NCI-H2196 (cell line): ENCODE data around the gene C1QL3.

ENCODE experiments used
- DNase-seq: peaks from one replicate; lab custom pipeline; 2025; ENCODE audit not compliant: unreplicated experiment; lab: John Stamatoyannopoulos, UW

The C1QL3 gene

DNA sequence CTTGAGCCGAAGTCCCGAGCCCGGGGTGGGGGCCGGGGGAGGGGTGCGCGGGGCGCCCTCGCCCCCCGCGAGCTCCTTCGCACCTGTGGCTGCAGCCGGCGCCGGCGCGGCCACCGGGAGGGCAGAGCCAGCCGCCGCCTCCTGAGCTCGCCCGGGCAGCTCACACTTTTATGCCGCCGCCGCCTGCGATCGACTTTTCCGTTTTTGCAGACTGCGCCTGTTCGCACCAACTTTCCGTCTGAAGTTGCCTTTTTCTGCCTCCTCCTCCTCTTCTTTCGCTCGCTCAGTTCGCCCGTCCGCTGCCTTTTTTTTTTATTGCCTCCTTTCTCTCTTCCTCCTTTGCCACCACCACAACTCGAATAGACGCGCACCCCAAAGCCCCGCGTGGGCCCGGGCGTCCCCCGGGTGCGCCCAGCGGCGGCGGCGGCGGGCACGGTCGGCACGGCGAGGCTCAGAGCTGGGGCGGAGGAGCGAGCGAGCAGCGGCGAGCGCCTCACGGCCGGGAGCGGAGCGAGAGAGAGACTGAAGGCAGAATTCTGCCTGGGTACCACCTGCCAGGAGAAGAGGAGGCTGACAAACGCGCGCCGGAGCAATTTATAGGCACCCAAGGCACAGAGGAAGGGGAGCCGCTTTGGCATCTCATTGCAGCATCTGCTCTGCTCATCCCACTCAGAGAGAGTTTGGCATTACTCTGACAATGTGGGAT is at the start of gene C1QL3:
Gene C1QL3, minus strand, starts transcription at position 569 of the 706 bp plus-strand sequence. CDS start 814 bp downstream, outside the sequence.
- DNase-seq: no peak

DNA sequence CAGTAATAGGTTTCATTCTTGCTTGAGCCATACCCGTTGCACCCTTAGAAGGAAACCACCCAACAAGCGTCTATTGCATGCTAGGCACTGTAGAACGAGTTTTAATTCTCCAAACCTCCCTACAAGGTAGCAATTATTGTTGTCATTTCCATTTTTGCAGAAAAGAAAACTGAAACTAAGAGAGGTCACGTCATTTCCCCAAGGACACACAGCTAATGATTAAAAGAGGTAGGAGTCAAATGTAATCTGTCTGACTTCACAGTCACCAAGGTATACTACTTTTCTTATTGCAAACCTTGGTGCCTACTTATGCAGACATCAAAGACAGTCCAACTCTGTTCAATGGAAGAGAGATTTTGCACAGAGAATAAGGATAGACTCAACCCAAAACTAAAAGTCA is 49.1 kb upstream of the C1QL3 start:
- DNase-seq: no peak

DNA sequence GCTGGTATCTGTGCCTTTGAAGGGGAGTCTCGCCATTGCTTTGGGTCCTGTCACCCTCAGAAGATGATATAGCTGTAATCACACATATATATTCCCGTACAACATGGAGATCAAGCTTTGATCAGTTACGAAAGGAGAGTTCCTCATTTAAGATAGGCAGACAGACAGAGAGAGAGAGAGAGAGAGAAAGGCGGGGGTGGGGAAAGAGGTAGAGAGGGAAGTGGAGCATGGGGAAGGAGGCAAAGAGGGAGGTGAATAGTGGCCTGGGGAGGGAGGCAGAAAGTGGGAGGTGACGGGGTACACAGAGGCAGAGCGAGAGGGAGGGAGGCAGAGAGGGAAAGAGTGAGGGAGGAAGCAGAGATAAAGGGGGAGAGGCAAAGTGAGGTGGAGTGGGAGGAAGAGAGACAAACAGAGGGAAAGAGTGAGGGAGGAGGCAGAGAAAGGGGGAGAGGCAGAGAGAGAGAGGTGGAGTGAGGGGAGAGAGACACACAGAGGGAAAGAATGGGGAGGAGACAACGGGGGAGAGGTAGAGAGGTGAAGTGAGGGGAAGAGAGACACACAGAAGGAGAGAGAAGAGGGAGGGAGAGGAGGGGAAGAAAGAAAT is 44.6 kb upstream of the C1QL3 start:
- no peak for DNase-seq

DNA sequence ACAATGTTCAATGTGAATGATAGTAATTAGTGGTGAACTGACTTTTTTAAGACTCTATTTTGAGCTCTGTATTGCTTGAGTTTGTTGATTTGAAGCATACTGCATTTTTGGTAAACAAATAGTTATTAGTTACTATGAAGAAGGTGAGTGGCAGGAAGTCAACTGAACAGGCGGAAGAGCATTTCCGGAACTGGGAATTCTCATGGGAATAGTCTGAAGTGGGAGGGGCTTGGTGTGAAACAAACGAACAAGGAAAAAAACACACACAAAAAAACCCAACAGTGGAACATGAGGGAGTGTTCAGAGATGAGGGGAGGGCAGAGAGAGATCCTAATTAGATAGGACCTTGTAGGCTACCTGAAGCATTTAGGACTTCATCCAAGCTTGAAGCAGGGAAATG is 43.9 kb upstream of the C1QL3 start:
- DNase-seq: no peak

DNA sequence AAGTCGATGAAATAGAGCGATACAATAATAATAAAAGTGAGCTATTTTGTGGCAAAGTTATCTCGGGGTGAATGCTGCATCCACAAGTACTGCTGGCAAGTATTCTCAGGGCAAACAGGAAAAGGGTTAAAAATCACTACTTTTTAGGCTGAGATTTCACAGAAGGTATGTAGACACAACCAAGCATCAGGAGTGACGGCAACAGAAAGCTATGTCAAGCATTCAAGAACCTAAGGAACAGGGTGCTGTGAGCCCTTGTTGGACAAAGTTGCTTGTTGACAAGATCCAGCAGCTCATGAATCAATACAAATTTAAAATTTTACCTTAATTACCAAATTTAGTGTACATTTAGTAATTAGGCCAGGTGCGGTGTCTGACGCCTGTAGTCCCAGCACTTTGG is 41.2 kb upstream of the C1QL3 start:
- no peak for DNase-seq

DNA sequence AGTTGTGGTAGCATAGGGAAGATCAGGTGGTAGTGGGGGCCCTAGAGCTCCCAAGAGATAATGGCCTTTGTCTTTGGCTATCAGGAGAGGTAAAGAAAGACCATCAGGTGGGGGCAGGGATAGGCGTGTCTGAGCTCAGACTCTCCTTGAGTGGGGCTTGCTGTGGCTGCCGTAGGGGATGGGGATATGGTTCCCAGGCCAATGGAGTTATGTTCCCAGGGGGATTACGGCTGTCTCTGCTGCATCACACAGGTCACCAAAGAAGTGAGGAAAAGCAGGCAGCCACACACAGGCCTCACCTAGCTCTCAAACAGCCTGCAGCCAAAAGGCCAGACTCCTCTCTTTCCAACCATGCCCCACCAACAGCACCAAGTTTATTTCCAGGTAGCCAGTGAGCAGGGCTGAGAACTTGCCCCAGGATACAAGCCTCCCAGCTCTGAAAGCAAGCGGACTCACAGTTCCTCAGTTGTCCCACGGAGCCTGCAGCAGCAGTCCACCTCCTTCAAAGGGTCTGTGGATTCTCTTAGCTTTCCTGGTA is 37.6 kb upstream of the C1QL3 start:
- DNase-seq: no peak

DNA sequence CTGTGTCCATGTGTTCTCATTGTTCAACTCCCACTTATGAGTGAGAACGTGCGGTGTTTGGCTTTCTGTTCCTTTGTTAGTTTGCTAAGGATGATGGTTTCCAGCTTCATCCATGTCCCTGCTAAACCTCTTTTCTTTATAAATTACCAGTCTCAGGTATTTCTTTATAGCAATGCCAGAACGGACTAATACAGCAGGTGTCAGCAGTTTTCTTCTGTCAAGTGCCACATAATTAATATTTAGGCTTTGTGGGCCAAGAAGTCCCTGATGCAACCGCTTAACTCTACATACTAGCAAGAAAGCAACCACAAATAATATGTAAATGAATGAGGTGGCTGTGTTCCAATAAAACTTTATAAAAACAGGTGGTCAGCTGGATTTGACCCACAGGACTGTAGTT is 26.3 kb upstream of the C1QL3 start:
- DNase-seq: no peak

DNA sequence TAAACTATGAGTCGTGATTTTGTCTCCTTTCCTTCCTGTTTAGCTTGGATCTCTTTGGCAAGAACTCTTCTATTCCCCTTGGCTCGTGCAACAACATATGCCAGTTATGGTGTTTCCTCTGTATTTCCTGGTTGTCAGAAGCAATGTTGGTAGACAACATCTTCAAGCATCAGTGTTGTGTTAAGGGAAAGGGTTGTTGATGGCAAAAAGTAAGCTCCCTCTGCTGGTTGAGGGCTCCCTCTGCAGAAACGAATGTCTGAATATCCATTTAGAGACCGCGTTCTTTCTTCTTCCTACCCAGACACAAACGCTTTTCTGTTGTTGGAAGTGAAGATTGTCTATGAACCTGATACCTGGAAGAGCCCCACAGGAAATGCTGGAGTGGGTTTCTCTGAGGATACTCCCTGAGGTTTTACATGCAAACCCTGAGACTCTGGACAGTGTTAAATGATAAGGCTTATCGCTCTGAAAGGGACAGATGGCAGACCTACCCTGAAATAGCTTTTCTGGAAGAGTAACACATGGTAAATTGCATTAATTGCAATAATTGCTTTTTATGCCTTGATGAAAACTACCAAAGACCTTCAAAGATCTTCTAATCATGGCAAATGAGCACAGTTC is 23.5 kb upstream of the C1QL3 start:
- DNase-seq: no peak

DNA sequence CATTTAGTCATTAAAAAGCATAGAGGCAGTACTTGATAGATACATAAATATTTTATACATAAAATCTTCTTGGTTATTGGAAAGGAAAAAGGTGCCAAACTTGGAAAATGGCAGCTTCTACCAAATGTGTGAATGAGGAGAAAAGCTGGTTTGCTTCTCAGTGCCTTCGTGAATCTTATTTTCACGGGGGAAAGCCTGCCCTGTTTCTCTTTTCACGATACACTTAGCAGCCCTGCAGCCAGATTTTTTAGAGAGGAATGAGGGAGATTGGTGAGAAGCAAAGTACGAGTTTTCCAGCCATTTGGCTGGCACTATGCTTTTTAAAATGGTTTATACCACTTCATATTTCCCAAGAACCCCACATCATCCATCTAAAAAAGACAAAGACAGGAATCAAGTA is 22.9 kb upstream of the C1QL3 start:
- no peak for DNase-seq

DNA sequence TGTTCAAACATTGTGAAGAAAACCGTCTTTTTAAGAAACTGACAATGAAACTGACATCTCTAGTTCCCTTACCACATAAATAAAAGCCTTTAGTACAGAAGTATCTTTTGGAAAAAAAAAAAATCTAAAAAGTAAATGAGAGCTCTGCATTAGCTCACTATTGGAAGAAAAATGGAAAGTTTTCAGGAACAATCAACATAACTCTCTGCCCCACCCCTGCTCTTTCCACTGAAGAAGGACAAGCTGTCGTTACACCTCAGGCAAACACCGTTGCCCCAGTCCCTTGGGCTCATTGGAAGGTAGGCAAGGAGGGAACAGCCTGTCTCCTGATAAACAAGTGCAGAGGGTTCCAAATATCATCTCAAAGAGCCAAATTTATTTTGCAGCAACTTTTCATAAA is 22.4 kb upstream of the C1QL3 start:
- no peak for DNase-seq

DNA sequence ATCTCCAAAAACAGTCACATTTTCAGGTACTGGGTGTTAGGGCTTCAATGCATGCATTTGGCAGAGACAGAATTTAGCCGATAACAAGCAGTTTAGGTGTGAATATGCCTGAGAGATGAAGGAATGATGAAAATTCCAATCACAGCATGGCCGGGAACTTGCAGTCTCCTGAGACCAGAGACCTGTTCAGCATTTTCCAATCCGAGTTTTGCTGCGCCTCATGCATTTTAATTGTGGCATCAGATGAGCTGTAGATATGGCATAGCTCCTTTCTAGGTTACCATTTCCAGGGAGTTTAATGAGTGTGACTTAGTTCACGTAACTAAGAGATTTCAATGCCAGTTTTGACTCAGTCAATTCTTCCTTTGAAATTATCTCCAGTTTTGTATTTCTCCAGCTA is 14.5 kb upstream of the C1QL3 start:
- no peak for DNase-seq

DNA sequence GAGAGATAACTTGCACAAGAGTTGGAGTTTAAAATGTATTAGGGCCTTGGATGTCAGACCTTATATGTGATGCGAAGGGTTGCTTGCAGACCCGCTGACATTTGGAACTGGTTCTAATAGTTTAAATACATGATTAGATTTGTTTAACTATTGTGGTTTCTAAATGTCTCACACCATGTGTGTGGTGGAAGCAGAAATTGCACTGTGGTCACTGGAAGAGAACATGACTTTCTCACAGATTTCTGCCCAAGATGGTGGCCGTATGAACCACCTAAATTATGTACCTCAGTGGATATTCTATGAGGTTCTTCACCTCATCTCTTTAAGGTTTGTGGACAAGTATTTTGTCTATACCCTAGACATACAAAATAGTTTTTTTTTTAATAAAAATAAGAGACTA is 8.2 kb upstream of the C1QL3 start:
- DNase-seq: no peak

DNA sequence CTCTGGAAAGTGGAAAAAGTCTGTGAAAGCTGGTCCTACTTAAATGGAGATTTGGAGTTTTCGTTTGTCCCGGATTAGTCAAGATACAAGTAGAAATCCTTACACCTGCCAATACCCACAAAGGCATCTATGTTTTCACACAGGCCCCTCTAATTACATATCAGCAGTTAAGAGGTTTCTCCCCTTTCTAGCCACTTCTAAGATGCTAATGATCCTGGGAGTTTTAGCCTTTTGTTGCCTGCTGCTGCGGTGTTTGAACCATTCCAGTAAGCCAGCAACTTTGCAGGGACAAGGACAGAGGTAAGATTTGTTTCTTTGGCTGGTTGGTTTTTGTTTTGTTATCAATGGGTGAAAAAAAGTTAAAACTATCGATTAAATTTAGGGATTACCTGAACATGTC is 5.8 kb upstream of the C1QL3 start:
- no peak for DNase-seq

DNA sequence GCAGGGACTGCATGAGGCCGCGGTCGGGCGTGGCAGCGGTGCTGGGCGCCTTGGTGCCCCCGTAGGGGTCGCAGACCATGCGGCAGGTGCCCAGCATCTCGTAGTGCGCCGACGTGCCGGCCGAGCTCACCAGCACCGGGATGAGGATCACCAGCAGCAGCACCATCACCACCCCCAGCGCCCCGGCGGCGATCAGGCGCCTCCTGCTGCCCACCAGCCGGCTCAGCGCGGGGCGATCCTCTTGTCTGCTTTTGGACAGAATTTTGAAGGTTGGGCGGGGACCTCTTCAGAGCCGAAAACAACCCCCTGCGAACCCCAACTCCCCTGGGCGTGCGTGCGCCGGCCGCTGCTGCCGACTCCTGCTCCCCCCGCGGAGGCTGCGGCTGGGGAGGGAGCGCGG is 779 bp downstream of the C1QL3 start:
- DNase-seq: no peak

DNA sequence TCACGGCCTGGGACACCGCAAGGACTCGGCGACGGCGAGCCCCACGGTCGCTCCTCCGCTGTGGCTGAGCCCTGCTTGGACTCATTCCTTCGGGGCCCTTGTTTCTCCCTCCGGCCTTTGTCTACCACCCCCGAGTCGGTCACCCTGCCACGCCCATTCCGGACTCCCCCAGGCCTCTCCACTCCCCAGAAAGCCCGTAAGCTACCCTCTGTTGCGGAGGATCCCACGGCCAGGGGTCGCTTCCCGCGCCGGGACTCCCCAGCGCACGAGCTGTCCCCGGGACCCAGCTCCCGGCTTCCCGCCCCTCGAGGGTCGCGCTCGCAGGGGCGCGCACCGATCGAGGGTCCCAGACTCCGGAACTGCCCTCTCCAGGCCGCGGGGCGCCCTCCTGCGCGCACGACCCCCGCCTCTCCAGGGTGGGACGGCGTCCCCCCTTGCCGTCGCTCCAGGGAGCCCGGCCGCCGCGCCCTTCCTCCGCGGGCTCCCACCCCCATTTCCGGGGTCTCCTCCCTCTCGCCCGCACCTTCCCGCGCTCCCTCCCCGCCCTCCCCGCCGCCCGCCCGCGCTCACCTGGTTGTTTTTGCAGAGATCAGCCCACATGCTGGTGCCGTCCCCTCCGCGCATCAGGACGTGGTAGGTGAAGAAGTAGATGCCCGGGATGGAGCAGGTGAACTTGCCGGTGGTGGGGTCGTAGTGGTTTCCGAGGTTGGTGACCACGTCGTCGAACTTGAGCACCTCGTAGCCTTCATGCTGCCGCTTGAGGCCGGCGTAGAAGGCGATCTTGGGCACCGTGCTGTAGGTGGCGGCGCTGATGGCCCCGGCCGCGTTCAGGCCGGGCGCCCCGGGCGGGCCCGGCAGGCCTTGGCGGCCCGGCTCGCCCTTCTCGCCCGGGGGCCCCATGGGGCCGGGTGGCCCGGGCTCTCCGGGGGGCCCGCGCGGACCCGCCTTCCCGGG is 1.5 kb downstream of the C1QL3 start:
- no peak for DNase-seq

DNA sequence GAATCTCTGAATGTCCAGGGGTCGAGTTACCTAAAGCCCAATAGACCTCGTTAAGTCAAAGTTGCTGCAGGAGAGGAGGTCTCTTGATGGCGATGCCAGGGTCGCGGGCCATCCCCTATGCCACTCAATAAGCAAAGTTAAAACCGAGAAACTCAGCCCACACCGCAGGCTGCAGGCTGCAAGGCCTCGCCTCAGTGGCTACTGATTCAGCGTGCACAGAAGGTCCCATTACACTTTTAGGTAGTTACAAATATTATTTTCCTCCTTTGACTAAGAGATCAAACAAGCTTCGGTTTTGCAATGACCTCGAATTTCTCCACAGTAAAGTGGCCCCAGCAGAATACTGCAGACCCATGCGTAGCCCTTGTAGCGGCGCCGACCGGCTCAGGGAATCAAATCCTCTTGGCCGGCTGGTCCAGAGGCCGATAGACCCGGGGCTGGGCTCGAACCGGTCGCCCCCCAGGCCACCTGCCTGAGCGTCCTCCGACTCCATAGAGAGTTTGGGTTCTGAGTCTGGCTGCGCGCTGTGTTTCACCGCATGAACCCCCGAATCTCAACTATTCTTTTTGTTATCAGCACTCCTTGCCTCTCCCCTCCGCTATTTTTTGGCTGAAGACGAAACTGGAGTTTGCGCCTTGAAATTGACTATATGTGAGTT is 2.3 kb downstream of the C1QL3 start:
- DNase-seq: no peak

DNA sequence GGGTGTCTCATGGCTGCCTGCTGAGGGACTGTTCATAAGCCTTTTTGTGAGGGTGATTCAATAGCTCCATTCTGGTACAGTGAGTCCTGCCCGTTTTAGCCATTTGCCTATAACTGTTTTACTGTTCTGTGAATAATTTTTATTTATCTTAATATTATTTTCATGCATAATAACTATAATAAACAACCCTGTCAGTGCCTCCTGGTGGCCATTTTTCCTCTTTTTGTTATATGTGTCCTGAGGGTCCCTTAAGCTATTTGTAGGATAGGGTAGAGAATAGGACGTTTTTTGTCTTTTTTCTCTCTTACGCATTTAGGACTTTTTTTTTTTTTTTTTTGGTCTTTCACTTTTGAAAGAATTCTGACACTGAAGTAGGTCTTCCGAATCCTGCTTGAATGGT is 2.9 kb downstream of the C1QL3 start:
- DNase-seq: no peak

DNA sequence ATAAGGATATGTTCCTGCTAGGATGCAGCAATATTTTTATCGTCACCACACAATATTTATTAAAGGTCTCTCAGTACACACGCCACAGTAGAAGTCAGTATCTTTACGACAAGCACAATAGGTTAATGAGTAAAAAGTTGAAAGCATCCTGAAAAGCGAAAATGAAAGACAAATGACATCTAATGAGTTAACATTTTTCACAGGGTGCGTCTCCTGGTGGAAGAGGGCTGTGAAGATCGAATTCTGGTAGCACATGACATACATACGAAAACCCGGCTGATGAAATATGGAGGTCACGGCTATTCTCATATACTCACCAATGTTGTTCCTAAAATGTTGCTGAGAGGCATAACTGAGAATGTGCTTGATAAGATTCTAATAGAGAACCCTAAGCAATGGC is 10.8 kb downstream of the C1QL3 start:
- DNase-seq: no peak

DNA sequence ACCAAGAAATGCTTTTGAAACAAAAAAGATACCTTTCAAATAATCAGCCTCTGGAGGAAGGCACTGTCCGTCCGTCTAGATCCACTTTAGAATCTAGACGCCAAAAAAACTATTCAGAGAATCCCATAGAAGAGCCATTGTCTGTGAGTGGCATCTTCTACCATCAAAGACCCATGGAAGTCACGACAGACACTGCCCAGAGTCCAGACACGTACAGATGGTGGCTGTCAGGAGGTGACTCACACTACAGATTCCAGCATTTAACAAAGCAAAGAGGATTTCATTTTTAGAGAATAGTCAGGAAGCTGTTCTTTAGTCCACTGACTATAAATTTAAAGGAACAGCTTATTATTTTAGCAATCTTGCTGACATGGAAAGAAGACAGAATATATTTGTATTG is 11.7 kb downstream of the C1QL3 start:
- DNase-seq: no peak

DNA sequence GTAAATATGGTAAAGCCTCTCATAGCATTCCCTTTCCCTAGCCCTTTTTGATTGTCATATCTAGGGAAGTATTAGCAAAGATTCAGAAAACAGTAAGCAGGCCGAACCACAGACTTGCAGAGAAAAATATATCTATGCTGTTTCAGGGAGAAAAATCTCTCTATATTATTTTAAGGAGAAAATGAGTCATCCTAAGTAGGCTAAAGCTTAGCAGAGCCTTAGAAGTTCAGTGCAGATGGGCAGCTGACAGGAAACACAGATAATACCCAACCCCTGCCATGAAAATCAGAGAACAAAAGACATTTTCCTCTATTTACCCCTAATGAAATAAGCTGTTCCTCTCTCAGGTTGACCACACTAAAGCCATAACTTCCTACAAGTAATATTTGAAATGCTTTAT is 16.5 kb downstream of the C1QL3 start:
- no peak for DNase-seq

DNA sequence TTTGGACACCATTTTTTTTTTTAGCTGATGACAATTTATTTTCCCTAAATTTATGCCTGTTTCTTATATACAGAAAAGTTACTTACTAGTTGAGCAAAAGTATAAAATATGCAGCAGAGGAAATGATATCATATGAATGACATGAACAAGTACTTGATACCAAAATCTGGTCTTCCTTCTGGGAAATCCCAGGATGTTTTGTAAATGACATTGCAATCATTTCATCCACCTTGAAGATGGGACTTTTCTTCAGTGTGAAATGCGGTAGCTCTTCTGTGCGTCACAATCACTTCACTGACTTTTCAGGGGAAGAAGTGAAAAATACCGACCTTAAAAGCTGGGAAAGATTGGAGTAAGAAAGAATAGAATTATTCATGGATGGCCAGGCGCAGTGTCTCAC is 23.8 kb downstream of the C1QL3 start:
- no peak for DNase-seq
